Measurements from ENCODE around the gene CARMIL1. TPM values are rescaled to one million over a fixed set of nuclear protein-coding genes. Genes with fewer than 3 reads are reported as not detected.
A peak's percentile ranks its signal among the peaks of the same experiment; 100 is the strongest.
"Not testable (repeated sequence)": the region's sequence is repeated elsewhere in the genome, so short reads cannot be mapped to it uniquely, and the experiment has no call there.

CARMIL1 gene
- total RNA-seq, 2 experiments from 2014 or later: 5.0 to 5.4 TPM

DNA sequence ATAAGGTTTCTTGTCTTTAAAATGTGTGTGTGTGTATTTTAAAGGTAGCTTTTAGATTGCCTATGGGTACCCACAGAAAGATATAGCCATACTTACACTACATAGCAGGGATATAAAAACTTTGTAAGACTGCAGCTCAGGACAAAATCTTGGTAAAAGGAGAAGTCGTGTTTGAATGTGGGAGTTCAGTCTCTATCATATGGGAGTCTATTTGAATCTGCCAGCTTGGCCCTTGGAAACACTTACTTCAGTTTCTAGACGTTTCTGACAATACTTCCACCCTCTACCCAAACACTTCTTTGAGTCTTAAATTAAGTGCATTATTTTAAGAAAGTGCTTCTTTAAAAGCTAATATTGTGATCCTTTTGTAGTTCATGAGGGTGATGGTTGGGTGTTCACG, 155.7 kb downstream of the CARMIL1 start:
- no peaks in the 10 kb centered on the region for H3K4me1 Mint-ChIP-seq
- no peak overlapping the region for H3K4me3 Mint-ChIP-seq
- ChIA-PET CTCF (interaction anchor here (1.4 to 1.7 kb wide), 2 partner anchors 15 to 29 kb away, joined by 3 to 5 read pairs; no protein-coding TSS in a partner anchor), POLR2A (no interaction called here)
- no peak for DNase-seq
- H3K36me3 Mint-ChIP-seq (ENCODE audit: low read depth): no peaks in the 10 kb centered on the region
- H3K27me3 Mint-ChIP-seq: no peaks in the 10 kb centered on the region
- no peaks in the 10 kb centered on the region for H3K9me3 Mint-ChIP-seq
- no peak overlapping the region for H3K27ac Mint-ChIP-seq

DNA sequence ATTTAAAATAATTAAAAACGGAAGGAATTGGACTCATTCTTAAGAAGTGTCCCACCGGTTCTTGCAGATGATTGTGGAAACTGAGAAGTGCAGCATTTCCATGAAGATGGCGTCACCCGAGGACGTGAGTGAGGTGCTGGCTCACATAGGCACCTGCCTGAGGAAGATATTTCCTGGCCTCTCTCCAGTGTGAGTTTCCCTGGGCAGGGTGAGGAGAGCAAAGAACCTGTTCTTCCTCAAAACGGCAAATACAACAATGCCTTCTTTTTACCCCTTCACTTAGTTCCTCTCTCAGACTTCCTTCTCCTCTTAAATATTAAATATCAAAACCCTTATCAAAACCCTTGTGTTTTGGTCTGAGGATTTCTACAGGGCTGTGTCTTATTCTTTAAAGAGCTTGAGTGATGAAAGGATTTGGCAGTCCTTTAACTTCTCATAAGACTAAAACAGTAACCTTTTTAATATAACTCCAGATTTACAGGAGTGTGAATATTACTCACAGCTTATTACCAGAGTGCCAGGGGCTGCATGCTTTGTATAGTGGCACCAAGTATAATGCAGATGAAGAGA, 156.3 kb downstream of the CARMIL1 start:
- no peak overlapping the region for H3K27ac Mint-ChIP-seq

DNA sequence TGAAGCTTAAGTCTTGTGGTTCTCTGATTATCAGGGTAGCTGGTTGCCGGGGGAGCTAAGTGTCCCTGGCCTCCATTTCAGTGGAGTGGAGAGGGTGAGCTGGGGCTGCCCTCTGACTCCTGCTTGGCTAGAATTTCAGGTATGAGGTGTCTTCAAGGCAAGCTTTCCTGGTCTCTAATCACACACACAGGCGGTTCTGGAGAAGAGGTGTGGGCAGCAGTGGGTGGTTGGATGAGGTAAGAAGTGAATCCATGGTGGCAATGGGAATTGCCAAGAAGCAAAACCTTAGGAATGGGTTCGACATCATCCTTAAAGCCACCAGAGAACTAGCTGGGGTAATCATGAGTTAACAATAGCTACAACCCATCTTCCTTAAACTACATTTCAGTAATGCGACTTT, 157.6 kb downstream of the CARMIL1 start:
- peaks cover 5% of the 10 kb centered on the region for H3K4me1 Mint-ChIP-seq
- H3K4me3 Mint-ChIP-seq: no peak overlapping the region
- no peaks in the 10 kb centered on the region for H3K36me3 Mint-ChIP-seq (ENCODE audit: low read depth)
- H3K27me3 Mint-ChIP-seq: no peaks in the 10 kb centered on the region
- no peak overlapping the region for H3K27ac Mint-ChIP-seq
- DNase-seq: no peak
- CTCF ChIA-PET: interaction anchor here (0.6 kb wide), 1 partner anchor 264 kb away, joined by 4 read pairs; no protein-coding TSS in a partner anchor
- no peaks in the 10 kb centered on the region for H3K9me3 Mint-ChIP-seq
- POLR2A ChIA-PET: no interaction called here

More for the DNA sequence above, 156.3 kb downstream of the CARMIL1 start:
- Mint-ChIP-seq H3K4me1 (no peaks in the 10 kb centered on the region), H3K9me3 (no peaks in the 10 kb centered on the region), H3K4me3 (no peak overlapping the region), H3K27me3 (no peaks in the 10 kb centered on the region), H3K36me3 (ENCODE audit: low read depth) (no peaks in the 10 kb centered on the region)
- POLR2A ChIA-PET: no interaction called here
- DNase-seq: no peak
- CTCF ChIA-PET: interaction anchor here (1.4 to 1.7 kb wide), 2 partner anchors 16 to 30 kb away, joined by 3 to 5 read pairs; no protein-coding TSS in a partner anchor

DNA sequence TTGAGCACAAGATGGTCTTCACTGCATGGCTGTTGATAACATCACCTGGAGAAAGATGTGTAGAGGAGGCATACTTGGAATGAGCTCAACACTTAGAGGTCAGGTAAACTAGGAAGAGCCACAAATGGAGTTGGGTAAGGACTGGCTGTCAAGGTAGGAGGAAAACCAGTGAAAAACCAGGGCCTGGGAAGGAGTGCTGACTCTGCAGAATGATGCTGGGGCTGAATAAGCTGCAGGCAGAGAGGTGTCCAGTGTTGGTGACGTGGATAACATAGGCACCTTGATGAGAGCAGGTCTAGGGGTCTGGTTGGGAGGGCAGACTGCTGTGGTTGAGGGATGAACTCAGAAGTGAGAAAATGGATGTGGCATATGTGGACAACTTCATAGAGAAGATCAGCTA, 160.2 kb downstream of the CARMIL1 start:
- Mint-ChIP-seq H3K4me3 (no peak overlapping the region), H3K27ac (no peak overlapping the region), H3K4me1 (peaks cover 15% of the 10 kb centered on the region), H3K27me3 (no peaks in the 10 kb centered on the region), H3K9me3 (peaks cover under 1% of the 10 kb centered on the region), H3K36me3 (ENCODE audit: low read depth) (peaks cover under 1% of the 10 kb centered on the region)
- CTCF ChIA-PET: interaction anchor here (1.3 kb wide), 1 partner anchor 48 kb away, joined by 3 read pairs; no protein-coding TSS in a partner anchor
- no peak for DNase-seq
- POLR2A ChIA-PET: no interaction called here

DNA sequence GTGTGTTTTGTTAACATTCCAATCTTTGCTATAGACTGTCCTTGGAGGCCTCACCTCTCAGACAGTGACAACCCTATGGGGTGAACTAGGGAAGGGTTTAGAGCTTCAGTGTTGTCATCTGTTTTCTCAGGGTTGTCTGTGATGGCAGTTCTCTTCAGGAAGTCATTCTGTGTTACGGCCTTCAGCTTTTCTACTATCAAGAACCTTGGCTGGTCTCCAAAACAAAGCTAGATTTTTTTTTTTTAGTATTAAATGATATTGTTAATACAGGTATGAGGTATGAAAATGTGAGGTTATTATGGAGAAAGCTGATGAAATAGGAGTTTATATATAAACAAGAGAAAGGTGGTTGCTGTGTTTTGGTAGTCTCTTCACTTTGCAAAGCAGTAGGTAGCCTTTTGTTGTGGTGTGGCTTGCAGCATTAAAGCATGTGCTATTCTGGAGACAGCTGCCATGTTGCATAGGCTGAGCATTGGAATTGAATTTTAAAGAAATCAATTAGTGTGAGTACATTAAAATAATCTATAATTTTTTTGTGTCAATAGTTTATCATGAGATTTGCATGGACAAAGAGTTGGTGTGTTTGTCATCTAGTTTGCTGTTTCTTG, 162.6 kb downstream of the CARMIL1 start:
- Mint-ChIP-seq H3K4me3 (no peak overlapping the region), H3K27me3 (no peaks in the 10 kb centered on the region), H3K9me3 (peaks cover 13% of the 10 kb centered on the region), H3K27ac (peak overlapping the region; percentile 70), H3K4me1 (peaks cover 15% of the 10 kb centered on the region), H3K36me3 (ENCODE audit: low read depth) (peaks cover 16% of the 10 kb centered on the region)
- POLR2A ChIA-PET: no interaction called here
- CTCF ChIA-PET: interaction anchor here (1.2 to 1.3 kb wide), 3 partner anchors 9 to 42 kb away, joined by 3 to 6 read pairs (median 3); no protein-coding TSS in a partner anchor
- peak; percentile 18 for DNase-seq

DNA sequence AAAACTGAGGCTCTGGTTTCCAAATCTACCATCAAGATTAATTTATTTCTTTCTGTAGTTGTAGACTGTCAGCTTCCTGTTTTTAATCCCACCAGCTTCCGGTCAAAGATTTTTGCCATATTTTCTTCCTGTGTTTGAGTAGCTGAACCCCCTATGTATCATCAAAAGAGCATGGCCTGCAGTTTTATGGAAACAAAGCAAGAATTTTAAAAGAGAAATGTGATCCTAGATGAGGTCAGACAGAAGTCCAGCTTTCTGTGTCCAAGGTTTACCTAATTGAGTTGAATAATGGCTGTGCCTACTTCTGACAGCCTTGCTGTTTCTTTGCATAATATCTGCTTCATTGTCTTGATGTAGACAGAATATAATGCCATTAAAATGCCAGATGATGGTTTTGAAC, 163.7 kb downstream of the CARMIL1 start:
- Mint-ChIP-seq H3K4me3 (no peak overlapping the region), H3K27me3 (no peaks in the 10 kb centered on the region), H3K36me3 (ENCODE audit: low read depth) (peaks cover 16% of the 10 kb centered on the region), H3K4me1 (peaks cover 23% of the 10 kb centered on the region), H3K27ac (peak overlapping the region; percentile 19), H3K9me3 (peaks cover 13% of the 10 kb centered on the region)
- ChIA-PET CTCF (interaction anchor here (0.6 to 1.3 kb wide), 3 partner anchors 13 to 242 kb away, joined by 3 to 4 read pairs (median 3); no protein-coding TSS in a partner anchor), POLR2A (no interaction called here)
- DNase-seq: no peak

DNA sequence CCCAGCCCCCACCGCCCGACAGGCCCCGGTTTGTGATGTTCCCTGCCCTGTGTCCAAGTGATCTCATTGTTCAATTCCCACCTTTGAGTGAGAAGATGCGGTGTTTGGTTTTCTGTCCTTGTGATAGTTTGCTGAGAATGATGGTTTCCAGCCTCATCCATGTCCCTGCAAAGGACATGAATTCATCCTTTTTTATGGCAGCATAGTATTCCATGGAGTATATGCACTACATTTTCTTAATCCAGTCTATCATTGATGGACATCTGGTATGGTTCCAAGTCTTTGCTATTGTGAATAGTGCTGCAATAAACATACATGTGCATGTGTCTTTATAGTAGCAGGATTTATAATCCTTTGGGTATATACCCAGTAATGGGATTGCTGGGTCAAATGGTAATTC, 165.3 kb downstream of the CARMIL1 start:
- H3K4me3 Mint-ChIP-seq, POLR2A ChIA-PET, CTCF ChIA-PET, H3K27me3 Mint-ChIP-seq, DNase-seq, H3K27ac Mint-ChIP-seq: not testable (repeated sequence)
- Mint-ChIP-seq H3K4me1 (peaks cover 28% of the 10 kb centered on the region), H3K9me3 (peaks cover 13% of the 10 kb centered on the region), H3K36me3 (ENCODE audit: low read depth) (peaks cover 16% of the 10 kb centered on the region)

DNA sequence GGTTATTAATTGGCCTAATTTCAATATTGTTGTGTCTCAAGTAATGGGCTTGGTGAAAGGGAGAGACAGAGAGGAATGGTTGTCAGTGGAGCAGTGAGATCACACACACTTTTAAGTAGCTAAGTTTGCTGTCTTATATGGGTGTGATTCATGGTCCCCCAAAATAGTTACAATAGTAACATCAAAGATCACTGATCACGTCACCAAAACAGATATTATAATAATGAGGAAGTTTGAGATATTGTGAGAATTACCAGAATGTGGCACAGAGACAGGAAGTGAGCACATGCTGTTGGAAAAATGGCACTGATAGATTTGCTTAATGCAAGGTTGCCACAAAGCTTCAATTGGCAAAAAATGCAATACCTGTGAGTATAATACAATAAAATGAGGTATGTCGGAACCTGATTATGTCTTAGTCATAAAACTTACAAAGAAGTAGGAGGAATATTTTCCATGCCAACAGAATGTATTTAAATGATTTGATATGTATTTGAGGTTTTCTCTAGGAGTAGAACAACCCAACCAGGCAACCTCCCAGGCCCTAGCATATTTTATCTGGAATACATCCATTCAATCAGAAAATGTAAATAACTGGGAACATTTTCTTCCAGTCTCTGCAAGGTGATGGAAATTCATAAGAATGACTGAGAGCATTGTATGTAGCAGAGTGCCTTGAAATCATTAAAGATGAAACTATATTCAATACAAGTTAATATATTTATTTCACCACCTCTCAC, 167.8 kb downstream of the CARMIL1 start:
- Mint-ChIP-seq H3K9me3 (peaks cover 13% of the 10 kb centered on the region), H3K27me3 (no peaks in the 10 kb centered on the region), H3K36me3 (ENCODE audit: low read depth) (peaks cover 16% of the 10 kb centered on the region), H3K4me1 (peaks cover 23% of the 10 kb centered on the region), H3K4me3 (no peak overlapping the region), H3K27ac (no peak overlapping the region)
- DNase-seq: no peak
- ChIA-PET POLR2A (no interaction called here), CTCF (no interaction called here)

DNA sequence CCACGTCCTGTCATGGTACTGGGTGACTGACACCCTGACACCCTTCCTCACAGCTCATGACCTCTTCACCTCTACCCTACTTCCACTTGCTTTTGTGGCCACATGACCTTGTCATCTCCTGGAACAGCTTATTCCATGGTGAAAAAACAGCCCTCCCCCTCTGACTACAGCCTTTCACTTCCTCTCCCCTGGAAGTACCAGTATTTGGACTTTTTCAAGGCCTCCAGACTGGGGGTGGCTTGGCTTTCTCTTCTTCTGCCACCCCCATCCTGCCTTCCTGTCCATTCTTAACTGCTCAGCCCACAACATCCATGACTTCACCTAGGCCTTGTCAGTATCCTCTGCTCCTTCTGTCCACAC, 168.4 kb downstream of the CARMIL1 start:
- Mint-ChIP-seq H3K4me1 (peaks cover 19% of the 10 kb centered on the region), H3K36me3 (ENCODE audit: low read depth) (peaks cover 16% of the 10 kb centered on the region), H3K27ac (no peak overlapping the region), H3K27me3 (no peaks in the 10 kb centered on the region), H3K9me3 (peaks cover 13% of the 10 kb centered on the region), H3K4me3 (no peak overlapping the region)
- CTCF ChIA-PET: no interaction called here
- POLR2A ChIA-PET: no interaction called here
- no peak for DNase-seq

DNA sequence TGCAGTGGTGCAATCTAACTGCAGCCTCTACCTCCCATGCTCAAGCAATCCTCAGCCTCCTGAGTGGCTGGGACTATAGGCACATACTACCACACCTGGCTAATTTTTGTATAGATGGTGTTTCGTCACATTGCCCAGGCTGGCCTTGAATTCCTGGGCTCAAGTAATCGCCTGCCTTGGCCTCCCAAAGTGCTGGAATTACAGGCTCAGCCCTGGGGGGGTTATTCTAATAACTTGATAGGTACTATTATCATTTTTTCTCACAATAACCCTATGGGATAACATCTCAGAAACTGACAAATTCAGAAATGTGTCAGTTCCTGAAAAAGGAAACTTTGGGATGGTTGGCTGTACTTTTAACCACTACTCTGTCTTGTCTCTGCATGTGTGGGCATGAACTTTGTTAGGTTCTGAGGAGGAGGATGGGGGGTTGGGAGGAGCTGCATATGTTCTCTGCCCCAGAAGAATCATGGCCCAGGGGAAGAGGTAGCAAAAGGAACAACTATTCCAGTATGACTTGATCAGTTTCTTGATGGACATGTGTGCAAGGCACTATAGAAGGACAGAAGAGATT, 169.9 kb downstream of the CARMIL1 start:
- no peak overlapping the region for H3K27ac Mint-ChIP-seq
- peaks cover 16% of the 10 kb centered on the region for H3K36me3 Mint-ChIP-seq (ENCODE audit: low read depth)
- H3K4me1 Mint-ChIP-seq: peaks cover 14% of the 10 kb centered on the region
- no peaks in the 10 kb centered on the region for H3K27me3 Mint-ChIP-seq
- ChIA-PET CTCF (no interaction called here), POLR2A (interaction anchor here (0.7 kb wide), 1 partner anchor 121 kb away, joined by 3 read pairs; no protein-coding TSS in a partner anchor)
- H3K9me3 Mint-ChIP-seq: peaks cover 13% of the 10 kb centered on the region
- no peak overlapping the region for H3K4me3 Mint-ChIP-seq
- no peak for DNase-seq

DNA sequence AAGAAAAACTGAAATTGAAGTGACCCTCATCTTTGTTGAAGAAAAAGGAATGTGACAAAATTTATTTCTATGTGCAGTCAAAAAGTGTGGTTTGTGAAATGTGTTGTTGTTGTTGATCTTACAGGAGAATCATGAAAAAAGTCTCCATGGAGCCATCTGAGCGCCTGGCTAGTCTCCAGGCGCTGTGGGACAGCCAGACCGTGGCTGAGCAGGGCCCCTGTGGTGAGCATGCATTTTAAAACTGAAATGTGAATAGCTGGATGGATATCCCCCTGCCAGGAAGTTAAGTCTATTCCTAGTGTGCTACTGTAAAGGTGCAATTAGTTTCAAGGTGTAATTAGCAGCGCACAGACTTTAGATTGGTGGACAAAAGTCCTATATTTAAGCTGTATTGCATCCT, 170.6 kb downstream of the CARMIL1 start:
- POLR2A ChIA-PET: interaction anchor here (0.7 kb wide), 1 partner anchor 122 kb away, joined by 3 read pairs; no protein-coding TSS in a partner anchor
- no peak for DNase-seq
- CTCF ChIA-PET: interaction anchor here (1.4 kb wide), 1 partner anchor 8 kb away, joined by 6 read pairs; no protein-coding TSS in a partner anchor
- no peaks in the 10 kb centered on the region for H3K27me3 Mint-ChIP-seq
- peaks cover 14% of the 10 kb centered on the region for H3K4me1 Mint-ChIP-seq
- peaks cover 11% of the 10 kb centered on the region for H3K9me3 Mint-ChIP-seq
- no peak overlapping the region for H3K4me3 Mint-ChIP-seq
- no peak overlapping the region for H3K27ac Mint-ChIP-seq
- peaks cover 13% of the 10 kb centered on the region for H3K36me3 Mint-ChIP-seq (ENCODE audit: low read depth)

DNA sequence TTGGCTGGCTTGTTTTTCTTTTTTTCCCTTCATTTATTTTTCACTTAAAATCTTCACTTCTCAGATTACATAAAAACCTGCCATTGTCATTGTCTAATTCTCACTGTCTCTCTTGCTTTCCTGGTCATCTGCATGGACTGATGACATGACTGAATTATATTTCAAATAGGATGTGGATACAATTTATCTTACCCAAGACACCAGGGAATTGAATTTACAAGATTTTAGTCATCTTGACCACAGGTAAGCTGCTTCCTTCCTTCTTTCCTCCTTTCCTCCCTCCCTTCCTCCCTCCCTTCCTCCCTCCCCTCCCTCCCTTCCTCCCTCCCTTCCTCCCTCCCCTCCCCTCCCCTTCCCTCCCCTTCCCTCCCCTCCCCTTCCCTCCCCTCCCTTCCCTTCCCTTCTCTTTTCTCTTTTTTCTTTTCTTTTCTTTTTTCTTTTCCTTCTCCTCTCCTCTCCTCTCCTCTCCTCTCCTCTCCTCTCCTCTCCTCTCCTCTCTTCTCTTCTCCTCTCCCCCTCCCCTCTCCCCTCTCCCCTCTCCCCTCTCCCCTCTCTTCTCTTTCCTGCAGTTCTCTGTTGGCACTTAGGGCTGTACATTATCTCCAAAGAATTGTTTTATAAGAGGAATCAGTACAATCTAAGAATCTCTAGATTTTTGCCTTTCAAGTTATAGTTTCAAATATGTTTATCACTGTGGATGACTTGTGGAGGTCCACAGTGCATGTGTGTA, 171.5 kb downstream of the CARMIL1 start:
- H3K27ac Mint-ChIP-seq: no peak overlapping the region

More for the DNA sequence above, 171.5 kb downstream of the CARMIL1 start:
- ChIA-PET CTCF (interaction anchor here (1.4 kb wide), 1 partner anchor 9 kb away, joined by 6 read pairs; no protein-coding TSS in a partner anchor), POLR2A (no interaction called here)
- Mint-ChIP-seq H3K9me3 (peaks cover 9% of the 10 kb centered on the region), H3K27me3 (no peaks in the 10 kb centered on the region), H3K36me3 (ENCODE audit: low read depth) (peaks cover 7% of the 10 kb centered on the region), H3K4me3 (no peak overlapping the region), H3K4me1 (peaks cover 14% of the 10 kb centered on the region)
- no peak for DNase-seq

Data from activated CD4-positive, alpha-beta T cell treated with anti-CD3 and anti-CD28 coated beads, Interleukin-2, amount 10 ng/mL, durations not matched to agents 7 days and 5 days (primary cell).